Neuronal stem cell (in vitro differentiated cells): ENCODE data around the gene RPS6KA2.
A peak's percentile ranks its signal among the peaks of the same experiment; 100 is the strongest.
"Not testable (repeated sequence)": the region's sequence is repeated elsewhere in the genome, so short reads cannot be mapped to it uniquely, and the experiment has no call there.

Experiments used
- DNase-seq: peaks from one replicate; pipeline ENCODE4 v3.0.0-alpha.2; 2013; ENCODE audit warnings: low spot score
- H2AFZ ChIP-seq: one replicate; pipeline ENCODE4 v1.6.1; 2013; ENCODE audit warnings: mild to moderate bottlenecking, low read length, inconsistent platforms
- H2AK5ac ChIP-seq: 2 replicates; pipeline ENCODE4 v1.6.1; 2013; ENCODE audit warnings: low read depth, mild to moderate bottlenecking, inconsistent platforms, low read length, moderate library complexity, mixed read lengths
- H2BK120ac ChIP-seq: 2 replicates; pipeline ENCODE4 v1.6.1; 2013; ENCODE audit warnings: low read depth, mild to moderate bottlenecking, inconsistent platforms, low read length, moderate library complexity, mixed read lengths
- H2BK12ac ChIP-seq: one replicate; pipeline ENCODE4 v1.6.1; 2013; ENCODE audit warnings: low read length, inconsistent platforms
- H2BK15ac ChIP-seq: 2 replicates; pipeline ENCODE4 v1.6.1; 2013; ENCODE audit warnings: mild to moderate bottlenecking, low read length, inconsistent platforms, mixed read lengths
- H2BK5ac ChIP-seq: one replicate; pipeline ENCODE4 v1.6.1; 2013; ENCODE audit warnings: inconsistent platforms, mild to moderate bottlenecking, low read length, moderate library complexity
- H3K14ac ChIP-seq: one replicate; pipeline ENCODE4 v1.6.1; 2013; ENCODE audit warnings: low read length, inconsistent platforms
- H3K18ac ChIP-seq: 2 replicates; pipeline ENCODE4 v1.6.1; 2013; ENCODE audit warnings: low read length, inconsistent platforms
- H3K23ac ChIP-seq: 2 replicates; pipeline ENCODE4 v1.6.1; 2013; ENCODE audit warnings: low read depth, mild to moderate bottlenecking, mixed read lengths, low read length, inconsistent platforms; ENCODE audit not compliant: poor library complexity
- H3K27ac ChIP-seq: replicated peaks from 3 replicates; pipeline ENCODE4 v1.5.1; 2013; ENCODE audit warnings: low read length, inconsistent platforms
- H3K27me3 ChIP-seq, 3 experiments: 2 replicates each; pipeline ENCODE4 v1.6.1; 2013; ENCODE audit warnings: low read length in 3 of 3, mild to moderate bottlenecking in 2 of 3, inconsistent platforms in 1 of 3, low read depth in 1 of 3, mixed read lengths in 1 of 3, moderate library complexity in 1 of 3; ENCODE audit not compliant: control insufficient read depth in 3 of 3, insufficient read depth in 3 of 3
- H3K36me3 ChIP-seq, 2 donors: replicated peaks in 1 of 2; 2 replicates each; pipeline ENCODE4 v1.6.1; 2013; ENCODE audit warnings: low read length in 2 of 2; ENCODE audit not compliant: control insufficient read depth in 2 of 2, insufficient read depth in 2 of 2
- H3K4ac ChIP-seq: 2 replicates; pipeline ENCODE4 v1.6.1; 2013; ENCODE audit warnings: inconsistent platforms, mild to moderate bottlenecking, low read length, moderate library complexity
- H3K4me1 ChIP-seq, 2 donors: 1 replicate in 1 of 2; 2 replicates in 1 of 2; pipeline ENCODE4 v1.6.1; 2013; ENCODE audit warnings: low read length in 2 of 2, low read depth in 1 of 2; ENCODE audit not compliant: control insufficient read depth in 2 of 2, insufficient read depth in 1 of 2
- H3K4me2 ChIP-seq: one replicate; pipeline ENCODE4 v1.6.1; 2013; ENCODE audit warnings: mild to moderate bottlenecking, low read length, inconsistent platforms; ENCODE audit not compliant: insufficient read depth, poor library complexity, severe bottlenecking
- H3K4me3 ChIP-seq, 2 donors: 2 replicates each; pipeline ENCODE4 v1.5.1; 2013; ENCODE audit warnings: low read length in 2 of 2, mild to moderate bottlenecking in 2 of 2, inconsistent platforms in 1 of 2, moderate library complexity in 1 of 2
- H3K79me1 ChIP-seq: one replicate; pipeline ENCODE4 v1.6.1; 2013; ENCODE audit warnings: low read depth, mild to moderate bottlenecking, inconsistent platforms, low read length, moderate library complexity
- H3K9ac ChIP-seq: one replicate; pipeline ENCODE4 v1.6.1; 2013; ENCODE audit warnings: mild to moderate bottlenecking, low read depth, low read length, inconsistent platforms; ENCODE audit not compliant: poor library complexity
- H3K9me3 ChIP-seq, 2 donors: replicated peaks in 1 of 2; 2 replicates each; pipeline versions ENCODE3 to v1.6.1; 2013; ENCODE audit warnings: low read length in 2 of 2, mild to moderate bottlenecking in 2 of 2, inconsistent platforms in 1 of 2, low read depth in 1 of 2, mixed read lengths in 1 of 2, moderate library complexity in 1 of 2; ENCODE audit not compliant: control insufficient read depth in 2 of 2, insufficient read depth in 1 of 2
- H4K8ac ChIP-seq: one replicate; pipeline ENCODE4 v1.6.1; 2013; ENCODE audit warnings: low read depth, mild to moderate bottlenecking, inconsistent platforms, low read length, moderate library complexity
- H4K91ac ChIP-seq: one replicate; pipeline ENCODE4 v1.6.1; 2013; ENCODE audit warnings: low read length, low read depth, mild to moderate bottlenecking, inconsistent platforms; ENCODE audit not compliant: poor library complexity
- WGBS, 2 donors: extraction: QIAGEN DNeasy Blood & Tissue Kit; methylation state at CpG; one replicate each; pipeline ENCODE4 v1.1.7; 2013; ENCODE audit warnings: missing lambda C conversion rate in 2 of 2, mixed read lengths in 1 of 2; ENCODE audit not compliant: insufficient read length in 2 of 2, insufficient replicate concordance in 1 of 2; ENCODE audit errors: extremely low coverage in 2 of 2; 5-methylcytosine and 5-hydroxymethylcytosine counted together

RPS6KA2 gene

GRCh38 chr6:166635013-166635970, 8.2 kb upstream of the RPS6KA2 start:
- no peak overlapping the region for H2BK5ac ChIP-seq
- H3K79me1 ChIP-seq, result no peaks in the 10 kb centered on the region
- no peaks in the 10 kb centered on the region for H3K36me3 ChIP-seq
- H3K18ac ChIP-seq, result no peak overlapping the region
- no CpG with 5 or more reads among the region's 20 CpGs for WGBS, 2 donors
- H3K4ac ChIP-seq, result no peak overlapping the region
- no peak overlapping the region for H3K23ac ChIP-seq
- H2BK12ac ChIP-seq, result no peak overlapping the region
- H3K14ac ChIP-seq, result no peak overlapping the region
- no peak for DNase-seq
- no peaks in the 10 kb centered on the region for H3K9me3 ChIP-seq
- no peak overlapping the region for H3K4me2 ChIP-seq
- H3K27me3 ChIP-seq, result peaks cover 0 to 5% (median 0%) of the 10 kb centered on the region in 3 experiments
- no peak overlapping the region for H2BK120ac ChIP-seq
- no peak overlapping the region for H2BK15ac ChIP-seq
- H3K4me3 ChIP-seq, result no peak overlapping the region
- peak overlapping the region; percentile 37 for H2AK5ac ChIP-seq
- H3K9ac ChIP-seq, result no peak overlapping the region
- peaks cover 0 to 5% of the 10 kb centered on the region in 2 donors for H3K4me1 ChIP-seq
- H4K8ac ChIP-seq, result no peak overlapping the region
- no peak overlapping the region for H2AFZ ChIP-seq
- no peak overlapping the region for H4K91ac ChIP-seq
- H3K27ac ChIP-seq, result no peak overlapping the region

GRCh38 chr6:166634581-166634980, 7.5 kb upstream of the RPS6KA2 start:
- H3K23ac ChIP-seq, H3K4ac ChIP-seq: not testable (repeated sequence)
- whole genome bisulfite sequencing, 2 donors, result no CpG with 5 or more reads among the region's 4 CpGs

DNA sequence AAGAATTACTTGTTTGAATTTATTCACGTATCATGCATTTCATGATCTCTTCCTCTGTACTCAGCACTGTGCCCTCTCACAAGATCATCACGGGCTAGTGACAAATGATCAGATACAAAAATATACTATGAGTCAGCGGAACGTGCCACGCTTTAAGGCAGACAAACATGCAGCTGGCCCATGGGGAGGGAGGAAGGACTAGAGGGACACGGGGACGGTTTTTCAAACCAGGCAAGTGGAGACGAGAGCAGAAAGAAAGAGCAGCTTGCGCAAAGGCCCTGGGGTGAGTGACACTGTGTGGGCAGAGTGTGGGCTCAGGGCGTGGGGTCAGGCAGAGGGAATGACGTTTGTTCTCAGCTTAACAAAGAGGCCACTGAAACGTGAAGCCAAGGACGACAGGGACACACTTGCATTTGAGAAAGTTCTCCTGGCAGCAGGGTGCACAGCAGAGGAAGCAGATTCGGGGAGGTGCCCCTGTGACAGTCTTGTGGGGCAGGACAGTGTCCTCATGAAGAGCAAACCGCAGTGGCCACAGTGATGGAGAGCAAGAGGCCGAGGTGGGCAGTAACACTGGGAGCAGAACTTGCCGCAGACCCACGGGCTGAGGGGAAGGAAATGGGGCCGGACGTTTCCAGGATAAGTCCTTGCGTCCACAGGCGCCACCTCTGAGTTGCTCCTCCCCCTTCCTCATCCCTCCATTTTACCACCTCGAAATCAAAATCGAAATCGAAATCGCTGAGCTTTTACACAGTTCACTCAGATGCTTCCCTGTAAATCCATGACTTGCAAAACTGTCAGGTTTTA, 6.9 kb upstream of the RPS6KA2 start:
- peaks cover 2 to 5% of the 10 kb centered on the region in 2 donors for H3K4me1 ChIP-seq
- no peak overlapping the region for H4K91ac ChIP-seq
- no peak overlapping the region for H3K27ac ChIP-seq
- H3K4ac ChIP-seq, result no peak overlapping the region
- no peak overlapping the region for H4K8ac ChIP-seq
- H3K9ac ChIP-seq, result no peak overlapping the region
- H3K79me1 ChIP-seq, result no peaks in the 10 kb centered on the region
- no peaks in the 10 kb centered on the region for H3K9me3 ChIP-seq
- no peaks in the 10 kb centered on the region for H3K36me3 ChIP-seq
- no peak overlapping the region for H3K14ac ChIP-seq
- H2AFZ ChIP-seq, result no peak overlapping the region
- H3K27me3 ChIP-seq, result peaks cover 0 to 15% (median 0%) of the 10 kb centered on the region in 3 experiments
- H2BK15ac ChIP-seq, result no peak overlapping the region
- no peak overlapping the region for H3K4me2 ChIP-seq
- no peak overlapping the region for H3K4me3 ChIP-seq
- WGBS, 2 donors, result 100% methylated on average over 4 of the region's 26 CpGs; no CpG with 5 or more reads in 1 of the 2 donors
- H2AK5ac ChIP-seq, result no peak overlapping the region
- H2BK5ac ChIP-seq, result no peak overlapping the region
- no peak overlapping the region for H2BK120ac ChIP-seq
- peak overlapping the region; percentile 20 for H3K23ac ChIP-seq
- no peak for DNase-seq
- H2BK12ac ChIP-seq, result no peak overlapping the region
- no peak overlapping the region for H3K18ac ChIP-seq

More at GRCh38 chr6:166634581-166634980, 7.5 kb upstream of the RPS6KA2 start:
- H2AFZ ChIP-seq, H2BK5ac ChIP-seq, H3K36me3 ChIP-seq, H3K27ac ChIP-seq, H3K4me3 ChIP-seq, H3K4me2 ChIP-seq, H3K9me3 ChIP-seq, H3K14ac ChIP-seq, H4K91ac ChIP-seq, H2BK15ac ChIP-seq, DNase-seq, H3K79me1 ChIP-seq, H2BK120ac ChIP-seq, H3K9ac ChIP-seq, H4K8ac ChIP-seq, H3K18ac ChIP-seq, H2AK5ac ChIP-seq, H2BK12ac ChIP-seq, H3K4me1 ChIP-seq: not testable (repeated sequence)
- peaks cover 0 to 11% (median 0%) of the 10 kb centered on the region in 3 experiments for H3K27me3 ChIP-seq

- H3K27ac ChIP-seq, result no peak overlapping the region
- no peak overlapping the region for H2BK12ac ChIP-seq
- H2BK5ac ChIP-seq, result no peak overlapping the region
- no peak overlapping the region for H3K18ac ChIP-seq
- H3K9me3 ChIP-seq, result no peaks in the 10 kb centered on the region
- no peak overlapping the region for H2AFZ ChIP-seq
- H3K4ac ChIP-seq, result no peak overlapping the region
- no peak overlapping the region for H4K8ac ChIP-seq
- H3K27me3 ChIP-seq, result peaks cover 0 to 23% (median 0%) of the 10 kb centered on the region in 3 experiments
- no peaks in the 10 kb centered on the region for H3K79me1 ChIP-seq
- no peak overlapping the region for H2BK15ac ChIP-seq
- peaks cover 10% of the 10 kb centered on the region in 2 donors for H3K4me1 ChIP-seq
- no CpG with 5 or more reads among the region's 11 CpGs for WGBS, 2 donors
- no peak overlapping the region for H3K9ac ChIP-seq
- no peak overlapping the region for H3K4me3 ChIP-seq
- no peak for DNase-seq
- H2AK5ac ChIP-seq, result no peak overlapping the region
- H2BK120ac ChIP-seq, result no peak overlapping the region
- H3K23ac ChIP-seq, result no peak overlapping the region
- no peak overlapping the region for H3K14ac ChIP-seq
- H4K91ac ChIP-seq, result no peak overlapping the region
- H3K36me3 ChIP-seq, result no peaks in the 10 kb centered on the region
- H3K4me2 ChIP-seq, result no peak overlapping the region
Observed at GRCh38 chr6:166632731-166633130, 5.7 kb upstream of the RPS6KA2 start.
